ENCODE measurements around the gene KDM4B. TPM values are rescaled to one million over a fixed set of nuclear protein-coding genes. Genes with fewer than 3 reads are reported as not detected.
A peak's percentile ranks its signal among the peaks of the same experiment; 100 is the strongest.

The KDM4B gene
- total and polyA plus RNA-seq, 9 donors: 5.2 to 62.9 (median 46.4) TPM

- peaks cover 24% of the 10 kb centered on the region for H3K4me1 ChIP-seq (ENCODE audit: insufficient read depth)
- intact Hi-C loops (cut with DNase I): no loop called here
- no peak overlapping the region for H3K4me3 ChIP-seq
- 9 to 16% (median 10%) methylated on average over 22 of the region's 22 CpGs for WGBS, 3 donors
- DNase-seq: peak in 4 of 5 donors; percentile 50 to 79 (median 66)
- H3K27me3 ChIP-seq: no peaks in the 10 kb centered on the region
- TF ChIP-seq POLR2A (IDR thresholded peaks at IDR 0.05): no peak
- no peaks in the 10 kb centered on the region for H3K36me3 ChIP-seq
- no peaks in the 10 kb centered on the region for H3K9me3 ChIP-seq
- peak overlapping the region; percentile 35 to 54 for H3K27ac ChIP-seq
Observed at GRCh38 chr19:5091018-5091683, 122.2 kb downstream of the KDM4B start.

DNA sequence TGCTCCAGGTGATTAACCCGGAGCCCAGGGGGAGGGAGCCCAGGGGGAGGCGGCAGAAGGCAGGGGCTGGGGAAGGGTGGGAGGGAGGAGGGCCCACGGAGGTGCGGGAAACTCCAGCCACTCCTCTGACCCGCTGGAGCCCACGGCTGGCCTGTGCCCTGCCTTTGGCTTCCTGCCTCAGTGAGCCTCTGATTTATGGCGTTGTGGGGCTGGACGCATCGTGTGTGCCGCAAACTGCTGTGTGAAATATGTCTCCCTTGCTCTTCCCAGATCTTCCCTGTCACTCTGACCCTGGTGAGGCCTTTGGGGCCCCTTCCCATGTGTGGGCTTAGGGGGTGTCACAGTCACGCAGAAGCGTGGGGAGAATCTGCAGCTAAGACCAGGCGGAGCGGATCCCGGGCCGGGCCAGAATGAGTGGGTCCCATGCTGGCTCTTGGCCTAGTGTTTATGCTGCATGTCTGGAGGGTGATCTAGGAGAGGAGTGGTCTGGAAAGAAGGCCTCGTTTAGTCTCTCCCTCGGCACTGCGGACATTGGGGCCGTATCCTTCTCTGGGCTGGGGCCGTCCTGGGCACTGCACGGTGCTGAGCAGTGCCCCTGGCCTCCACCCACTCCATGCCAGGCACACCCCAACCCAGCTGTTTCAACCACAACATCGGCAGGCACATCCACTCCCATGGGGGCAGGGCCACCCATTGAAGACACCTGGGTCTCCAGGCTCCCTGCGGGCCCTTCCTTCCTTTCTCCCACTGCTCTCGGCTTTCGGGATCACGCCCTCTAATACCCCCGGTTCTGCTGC, 123.0 kb downstream of the KDM4B start:
- no peak overlapping the region for H3K4me3 ChIP-seq
- H3K27me3 ChIP-seq: no peaks in the 10 kb centered on the region
- peak overlapping the region; percentile 4 to 35 for H3K27ac ChIP-seq
- TF ChIP-seq, protein P1, sequence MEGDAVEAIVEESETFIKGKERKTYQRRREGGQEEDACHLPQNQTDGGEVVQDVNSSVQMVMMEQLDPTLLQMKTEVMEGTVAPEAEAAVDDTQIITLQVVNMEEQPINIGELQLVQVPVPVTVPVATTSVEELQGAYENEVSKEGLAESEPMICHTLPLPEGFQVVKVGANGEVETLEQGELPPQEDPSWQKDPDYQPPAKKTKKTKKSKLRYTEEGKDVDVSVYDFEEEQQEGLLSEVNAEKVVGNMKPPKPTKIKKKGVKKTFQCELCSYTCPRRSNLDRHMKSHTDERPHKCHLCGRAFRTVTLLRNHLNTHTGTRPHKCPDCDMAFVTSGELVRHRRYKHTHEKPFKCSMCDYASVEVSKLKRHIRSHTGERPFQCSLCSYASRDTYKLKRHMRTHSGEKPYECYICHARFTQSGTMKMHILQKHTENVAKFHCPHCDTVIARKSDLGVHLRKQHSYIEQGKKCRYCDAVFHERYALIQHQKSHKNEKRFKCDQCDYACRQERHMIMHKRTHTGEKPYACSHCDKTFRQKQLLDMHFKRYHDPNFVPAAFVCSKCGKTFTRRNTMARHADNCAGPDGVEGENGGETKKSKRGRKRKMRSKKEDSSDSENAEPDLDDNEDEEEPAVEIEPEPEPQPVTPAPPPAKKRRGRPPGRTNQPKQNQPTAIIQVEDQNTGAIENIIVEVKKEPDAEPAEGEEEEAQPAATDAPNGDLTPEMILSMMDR (IDR thresholded peaks at IDR 0.05): no peak
- TF ChIP-seq EP300 (IDR thresholded peaks at IDR 0.05): no peak
- TF ChIP-seq POLR2A (IDR thresholded peaks at IDR 0.05): no peak
- H3K4me1 ChIP-seq (ENCODE audit: insufficient read depth): peaks cover 24% of the 10 kb centered on the region
- DNase-seq: peak in 3 of 5 donors; percentile 27 to 67 (median 63)
- intact Hi-C loops (cut with DNase I): no loop called here
- no peaks in the 10 kb centered on the region for H3K36me3 ChIP-seq
- H3K9me3 ChIP-seq: no peaks in the 10 kb centered on the region
- WGBS, 3 donors: 38 to 47% (median 45%) methylated on average over 27 to 28 of the region's 28 CpGs

- no peaks in the 10 kb centered on the region for H3K36me3 ChIP-seq
- 83 to 88% (median 87%) methylated on average over 10 to 14 of the region's 14 CpGs for WGBS, 3 donors
- no peak for DNase-seq
Observed at GRCh38 chr19:5092481-5092843, 123.5 kb downstream of the KDM4B start.

DNA sequence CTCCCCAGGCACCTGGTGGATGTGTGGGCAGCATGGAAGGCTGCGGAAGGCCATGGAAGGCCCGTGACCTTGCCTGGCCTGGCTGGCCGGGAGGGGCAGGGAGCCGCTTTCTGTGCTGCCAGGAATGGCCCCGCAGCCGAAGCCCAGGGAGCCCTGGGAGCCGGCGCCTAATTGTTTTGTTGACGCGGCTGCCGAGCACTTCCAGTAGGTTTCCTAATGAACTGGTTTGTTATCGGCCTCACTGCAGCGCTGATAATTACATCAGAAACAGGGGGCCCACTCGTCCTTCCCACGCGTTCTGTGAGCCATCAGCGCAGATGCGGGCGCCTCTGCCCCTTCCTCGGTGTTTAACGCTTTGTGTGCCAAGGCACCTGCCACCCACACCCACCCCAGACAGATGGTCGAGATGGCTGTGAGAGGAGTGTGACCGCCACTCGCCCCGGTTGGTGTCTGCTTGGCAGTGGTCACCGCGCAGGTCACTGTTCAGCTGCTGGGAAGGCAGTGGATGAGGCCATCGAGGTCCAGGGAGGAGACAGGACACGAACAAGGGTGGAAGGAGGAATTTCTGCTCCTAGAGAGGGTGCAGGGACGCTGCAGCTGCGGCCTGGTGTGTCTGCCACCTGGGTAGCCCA, 124.5 kb downstream of the KDM4B start:
- no peaks in the 10 kb centered on the region for H3K27me3 ChIP-seq
- H3K36me3 ChIP-seq: no peaks in the 10 kb centered on the region
- H3K4me1 ChIP-seq (ENCODE audit: insufficient read depth): peaks cover 24% of the 10 kb centered on the region
- intact Hi-C loops (cut with DNase I): no loop called here
- TF ChIP-seq EP300 (IDR thresholded peaks at IDR 0.05): no peak
- no peak for TF ChIP-seq POLR2A (IDR thresholded peaks at IDR 0.05)
- TF ChIP-seq, protein P1 (IDR thresholded peaks at IDR 0.05): no peak
- DNase-seq: peak in 4 of 5 donors; percentile 37 to 74 (median 66)
- no peak overlapping the region for H3K4me3 ChIP-seq
- H3K9me3 ChIP-seq: no peaks in the 10 kb centered on the region
- H3K27ac ChIP-seq: peak overlapping the region in 1 of 2 donors; percentile 35
- 44 to 66% (median 57%) methylated on average over 31 of the region's 31 CpGs for WGBS, 3 donors

More at GRCh38 chr19:5092481-5092843, 123.5 kb downstream of the KDM4B start:
- no peaks in the 10 kb centered on the region for H3K9me3 ChIP-seq
- TF ChIP-seq, protein P1 (IDR thresholded peaks at IDR 0.05): no peak
- TF ChIP-seq EP300 (IDR thresholded peaks at IDR 0.05) (no peak), POLR2A (IDR thresholded peaks at IDR 0.05) (no peak)
- no peaks in the 10 kb centered on the region for H3K27me3 ChIP-seq
- peaks cover 24% of the 10 kb centered on the region for H3K4me1 ChIP-seq (ENCODE audit: insufficient read depth)
- H3K27ac ChIP-seq: peak overlapping the region in 1 of 2 donors; percentile 35
- intact Hi-C loops (cut with DNase I): no loop called here
- H3K4me3 ChIP-seq: no peak overlapping the region
